IgD-negative memory B cell (primary cell): ENCODE data around the gene METTL25B. TPM values are rescaled to one million over a fixed set of nuclear protein-coding genes. Genes with fewer than 3 reads are reported as not detected.
A peak's percentile ranks its signal among the peaks of the same experiment; 100 is the strongest.
"Not testable (repeated sequence)": the region's sequence is repeated elsewhere in the genome, so short reads cannot be mapped to it uniquely, and the experiment has no call there.

Source experiments
- H3K27ac Mint-ChIP-seq, 3 donors: one replicate each; pipeline ENCODE4 v1.8.0; 2020 to 2022; ENCODE audit warnings: mild to moderate bottlenecking in 3 of 3, mixed read lengths in 3 of 3, moderate library complexity in 1 of 3
- H3K27me3 Mint-ChIP-seq: one replicate; pipeline ENCODE4 v1.8.0; 2021; ENCODE audit warnings: mixed read lengths
- H3K36me3 Mint-ChIP-seq: one replicate; pipeline ENCODE4 v1.8.0; 2020; ENCODE audit warnings: mild to moderate bottlenecking, mixed read lengths
- H3K4me1 Mint-ChIP-seq, 3 donors: one replicate each; pipeline ENCODE4 v1.8.0; 2020 to 2022; ENCODE audit warnings: mixed read lengths in 3 of 3, mild to moderate bottlenecking in 1 of 3
- H3K4me3 Mint-ChIP-seq, 4 donors: one replicate each; pipeline ENCODE4 v1.8.0; 2020 to 2022; ENCODE audit warnings: mild to moderate bottlenecking in 4 of 4, mixed read lengths in 4 of 4, moderate library complexity in 3 of 4
- H3K9me3 Mint-ChIP-seq, 3 donors: one replicate each; pipeline ENCODE4 v1.8.0; 2020 to 2021; ENCODE audit warnings: mixed read lengths in 3 of 3, mild to moderate bottlenecking in 1 of 3
- polyA plus RNA-seq: library from polyadenylated mRNA; unstranded; fragments of 300-500 nt; fragmentation: Illumina TruSeq; gene quantifications from one replicate; pipeline ENCODE4 v1.2.3, GENCODE V29; 2021

METTL25B gene
- polyA plus RNA-seq, 1 donor from 2014 or later = 11.5 TPM

DNA sequence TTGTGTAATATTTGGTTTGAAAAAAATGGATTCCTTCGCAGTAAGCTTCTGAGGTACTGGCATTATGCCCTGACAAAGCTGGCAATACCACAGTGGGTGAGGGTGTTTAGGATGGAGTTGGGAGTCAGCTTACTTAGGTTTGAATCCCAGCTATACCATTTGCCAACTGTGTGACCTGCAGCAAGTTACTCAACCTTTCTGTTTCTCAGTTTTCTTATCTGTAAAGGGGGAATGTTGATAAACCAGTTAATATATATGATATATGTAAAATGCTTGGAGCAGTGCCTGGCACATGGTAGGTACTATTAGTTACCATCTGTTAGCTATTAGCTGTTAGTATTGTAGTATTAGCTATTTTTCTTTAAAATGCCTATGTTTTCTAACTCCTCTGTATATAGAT, 28.1 kb downstream of the METTL25B start:
- no peak overlapping the region for H3K27ac Mint-ChIP-seq
- H3K9me3 Mint-ChIP-seq = no peaks in the 10 kb centered on the region
- no peaks in the 10 kb centered on the region for H3K27me3 Mint-ChIP-seq
- H3K4me3 Mint-ChIP-seq = no peak overlapping the region
- H3K36me3 Mint-ChIP-seq = no peaks in the 10 kb centered on the region
- peaks cover 17 to 18% (median 18%) of the 10 kb centered on the region in 3 donors for H3K4me1 Mint-ChIP-seq

DNA sequence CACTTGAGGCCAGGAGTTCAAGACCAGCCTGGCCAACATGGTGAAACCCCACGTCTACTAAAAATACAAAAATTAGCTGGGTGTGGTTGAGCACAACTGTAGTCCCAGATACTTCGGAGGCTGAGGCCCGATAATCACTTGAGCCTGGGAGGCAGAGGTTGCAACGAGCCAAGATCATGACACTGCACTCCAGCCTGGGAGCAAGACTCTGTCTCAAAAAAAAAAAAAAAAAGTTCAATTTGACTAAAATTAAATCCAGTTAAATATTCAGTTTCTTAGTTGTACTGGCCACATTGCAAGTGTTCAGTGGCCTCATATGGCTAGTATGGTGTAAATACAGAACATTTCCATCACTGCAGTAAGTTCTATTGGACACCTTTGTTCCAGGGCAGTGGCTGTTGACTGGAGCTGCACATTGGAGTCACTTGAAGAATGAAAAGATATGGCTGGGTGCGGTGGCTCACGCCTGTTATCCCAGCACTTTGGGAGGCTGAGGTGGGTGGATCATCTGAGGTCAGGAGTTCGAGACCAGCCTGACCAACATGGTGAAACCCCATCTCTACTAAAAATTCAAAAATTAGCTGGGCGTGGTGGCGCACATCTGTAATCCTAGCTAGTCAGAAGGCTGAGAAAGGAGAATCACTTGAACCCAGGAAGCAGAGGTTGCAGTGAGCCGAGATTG, 29.4 kb downstream of the METTL25B start:
- H3K36me3 Mint-ChIP-seq, H3K4me3 Mint-ChIP-seq, H3K27me3 Mint-ChIP-seq, H3K27ac Mint-ChIP-seq, H3K9me3 Mint-ChIP-seq: not testable (repeated sequence)
- H3K4me1 Mint-ChIP-seq = peaks cover 13 to 17% (median 14%) of the 10 kb centered on the region in 3 donors

DNA sequence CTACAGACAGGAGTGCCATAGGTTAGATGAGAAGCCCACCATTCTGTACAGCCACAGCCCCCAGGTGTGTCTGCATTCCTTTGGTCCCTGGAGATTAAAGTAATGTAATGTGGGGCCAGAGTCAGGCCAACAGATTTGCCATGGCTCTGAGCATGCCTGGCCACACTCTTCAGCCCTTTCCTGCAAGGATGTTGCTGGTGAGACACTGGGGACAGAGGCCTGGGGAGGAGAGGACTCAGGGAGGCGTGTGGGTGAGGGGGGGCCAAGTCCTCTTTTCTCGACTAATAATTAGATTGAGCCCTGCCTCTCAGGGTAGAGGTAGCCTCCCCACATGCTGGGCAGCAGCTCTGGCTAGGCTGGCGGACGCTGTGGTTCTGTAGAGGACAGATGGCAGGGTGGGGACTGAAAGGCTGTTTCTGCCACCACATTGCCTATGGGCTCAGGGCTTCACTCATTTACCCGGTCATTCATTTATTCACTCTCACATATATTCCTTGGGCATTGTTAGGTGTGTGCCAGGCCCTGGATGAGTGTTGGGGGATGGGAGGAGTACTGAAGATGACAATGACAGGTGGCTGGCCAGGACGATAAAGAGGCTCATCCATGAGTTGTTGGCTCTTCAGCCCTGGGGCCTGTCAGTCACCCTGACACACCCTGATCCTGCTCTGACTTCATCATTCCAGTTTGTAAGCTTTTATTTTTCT, 32.0 kb downstream of the METTL25B start:
- Mint-ChIP-seq H3K9me3 (no peaks in the 10 kb centered on the region), H3K27ac (no peak overlapping the region), H3K36me3 (no peaks in the 10 kb centered on the region), H3K4me1 (peaks cover 4 to 9% (median 7%) of the 10 kb centered on the region in 3 donors), H3K4me3 (no peak overlapping the region), H3K27me3 (no peaks in the 10 kb centered on the region)

DNA sequence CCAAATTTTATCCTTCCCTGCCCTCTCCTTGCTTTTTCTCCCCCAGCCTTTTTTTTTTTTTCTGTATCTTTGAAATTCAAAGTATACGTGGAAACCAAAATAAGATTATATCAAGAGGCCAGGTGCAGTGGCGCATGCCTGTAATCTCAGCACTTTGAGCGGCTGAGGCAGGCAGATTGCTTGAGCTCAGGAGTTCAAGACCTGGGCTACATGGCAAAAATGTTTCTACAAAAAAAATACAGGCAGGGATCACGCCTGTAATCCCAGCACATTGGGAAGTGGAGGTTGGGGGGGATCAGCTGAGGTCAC, 32.5 kb downstream of the METTL25B start:
- Mint-ChIP-seq H3K4me3 (no peak overlapping the region), H3K9me3 (no peaks in the 10 kb centered on the region), H3K27ac (no peak overlapping the region), H3K4me1 (peaks cover 0 to 4% (median 2%) of the 10 kb centered on the region in 3 donors), H3K27me3 (no peaks in the 10 kb centered on the region), H3K36me3 (no peaks in the 10 kb centered on the region)

DNA sequence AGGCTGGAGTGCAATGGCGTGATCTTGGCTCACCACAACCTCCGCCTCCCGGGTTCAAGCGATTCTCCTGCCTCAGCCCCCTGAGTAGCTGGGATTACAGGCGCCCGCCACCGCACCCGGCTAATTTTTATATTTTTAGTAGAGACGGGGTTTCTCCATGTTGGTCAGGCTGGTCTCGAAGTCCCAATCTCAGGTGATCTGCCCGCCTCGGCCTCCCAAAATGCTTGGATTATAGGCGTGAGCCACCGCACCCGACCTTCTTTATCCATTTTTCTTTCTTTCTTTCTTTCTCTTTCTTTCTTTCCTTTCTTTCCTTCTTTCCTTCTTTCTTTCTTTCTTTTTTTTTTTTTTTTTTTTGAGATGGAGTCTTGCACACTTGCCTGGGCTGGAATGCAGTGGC, 36.9 kb downstream of the METTL25B start:
- not testable (repeated sequence) for H3K9me3 Mint-ChIP-seq, H3K27ac Mint-ChIP-seq, H3K27me3 Mint-ChIP-seq, H3K4me3 Mint-ChIP-seq, H3K36me3 Mint-ChIP-seq
- peaks cover 9 to 18% (median 14%) of the 10 kb centered on the region in 3 donors for H3K4me1 Mint-ChIP-seq

DNA sequence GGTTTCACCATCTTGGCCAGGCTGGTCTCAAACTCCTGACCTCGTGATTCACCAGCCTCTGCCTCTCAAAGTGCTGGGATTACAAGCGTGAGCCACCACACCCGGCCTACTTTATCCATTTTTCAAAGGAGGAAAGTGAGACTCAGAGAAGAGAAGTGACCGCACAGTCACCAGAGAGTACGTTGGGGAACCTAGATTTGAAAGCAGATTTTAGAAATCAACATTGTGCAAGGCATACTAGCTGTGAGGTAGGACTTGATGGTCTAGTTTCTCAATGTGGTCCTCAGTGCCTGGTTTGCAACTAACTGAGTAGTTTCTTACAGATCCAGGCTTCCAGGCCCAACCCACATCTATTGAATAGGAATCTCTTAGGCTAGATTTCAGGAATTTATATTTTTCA, 37.4 kb downstream of the METTL25B start:
- Mint-ChIP-seq H3K9me3 (no peaks in the 10 kb centered on the region), H3K36me3 (peaks cover 2% of the 10 kb centered on the region), H3K4me1 (peaks cover 11 to 19% (median 14%) of the 10 kb centered on the region in 3 donors), H3K27ac (peak overlapping the region in 2 of 3 donors; percentile 49 to 79), H3K4me3 (no peak overlapping the region), H3K27me3 (no peaks in the 10 kb centered on the region)

DNA sequence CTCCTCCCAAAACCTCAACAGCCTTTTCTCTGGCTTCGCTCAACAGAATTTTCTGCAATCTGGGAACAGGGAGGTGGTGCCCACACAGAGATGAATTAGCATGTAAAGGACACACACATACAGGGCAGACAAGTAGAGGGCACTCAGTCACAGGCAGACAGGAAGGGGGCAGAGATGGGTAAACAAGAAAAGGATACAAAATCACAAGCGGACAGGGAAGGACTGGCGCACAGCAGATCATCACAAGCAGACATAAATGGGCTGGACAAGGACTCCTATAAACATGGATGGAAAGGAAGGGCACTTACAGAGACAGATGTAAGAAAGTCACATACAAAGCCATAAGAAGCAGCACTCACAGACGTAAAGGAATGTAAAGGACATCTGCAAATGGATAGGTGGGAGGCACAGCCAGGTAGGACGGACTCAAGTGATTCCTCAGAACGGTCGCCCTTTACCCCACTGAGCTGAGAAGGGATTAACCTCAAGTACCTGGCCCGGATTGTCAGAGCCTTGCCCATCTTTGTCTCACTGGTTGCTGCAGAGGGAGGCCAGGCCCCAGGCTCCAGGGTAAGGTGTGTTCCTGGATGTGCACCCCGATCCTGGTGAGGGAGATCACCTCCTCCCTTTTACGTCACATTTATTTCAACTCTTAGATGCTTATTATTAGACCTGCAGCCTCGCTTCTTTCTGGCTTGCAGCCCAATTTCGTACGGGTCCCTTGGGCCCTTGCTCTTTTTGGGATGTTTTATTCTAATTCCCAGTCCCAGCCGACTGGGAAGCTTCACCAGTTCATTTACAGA, 38.2 kb downstream of the METTL25B start:
- Mint-ChIP-seq H3K27me3 (no peaks in the 10 kb centered on the region), H3K9me3 (no peaks in the 10 kb centered on the region), H3K4me3 (no peak overlapping the region), H3K36me3 (peaks cover 4% of the 10 kb centered on the region), H3K27ac (peak overlapping the region in 1 of 3 donors; percentile 79), H3K4me1 (peaks cover 18 to 27% (median 22%) of the 10 kb centered on the region in 3 donors)

DNA sequence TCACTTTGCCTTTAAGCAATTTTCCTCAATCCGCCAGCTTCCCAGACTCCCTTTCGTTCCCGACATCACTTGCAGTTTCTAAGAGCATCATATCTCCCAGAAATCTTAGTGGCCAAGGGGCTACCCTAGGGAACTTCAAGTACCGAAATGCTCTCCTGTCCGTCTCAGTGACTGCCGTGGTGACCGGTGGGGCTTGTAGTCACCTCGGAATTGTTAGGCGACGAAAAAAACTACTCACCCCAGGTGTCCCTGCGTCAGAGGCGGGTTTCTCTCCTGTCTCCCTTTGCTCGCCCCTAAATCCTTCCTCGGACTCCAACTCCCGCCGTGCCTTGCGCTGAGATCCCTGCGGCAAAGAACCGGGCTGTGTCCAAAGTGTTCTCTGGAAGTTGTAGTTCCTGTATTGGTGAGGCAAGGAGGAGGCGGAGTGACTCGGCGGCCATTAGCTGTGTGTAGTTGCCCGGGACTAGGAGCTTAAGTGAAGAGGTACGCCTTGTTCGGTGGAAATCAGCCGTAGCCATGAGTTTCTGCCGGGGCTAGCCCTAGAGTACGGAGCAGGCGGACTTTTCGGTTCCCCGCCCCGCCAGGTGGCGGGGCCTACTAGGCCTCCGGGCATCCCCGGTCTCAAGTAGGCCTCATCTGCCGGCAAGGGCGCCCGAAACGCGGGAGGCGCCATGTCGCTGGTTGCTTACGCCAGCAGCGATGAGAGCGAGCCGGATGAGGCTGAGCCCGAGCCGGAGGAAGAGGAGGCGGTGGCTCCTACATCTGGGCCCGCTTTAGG, 39.0 kb downstream of the METTL25B start, which contains the start of gene PRCC:
Gene PRCC, plus strand, starts transcription at position 435 of the 778 bp plus-strand sequence. Its CDS starts 237 bp downstream, at position 672.
- Mint-ChIP-seq H3K36me3 (peaks cover 4% of the 10 kb centered on the region), H3K27ac (peak within 1 kb of the TSS; percentile 79), H3K9me3 (no peaks in the 10 kb centered on the region), H3K27me3 (no peaks in the 10 kb centered on the region), H3K4me3 (no peak within 1 kb of the TSS), H3K4me1 (peaks cover 19 to 30% (median 22%) of the 10 kb centered on the region in 3 donors)

DNA sequence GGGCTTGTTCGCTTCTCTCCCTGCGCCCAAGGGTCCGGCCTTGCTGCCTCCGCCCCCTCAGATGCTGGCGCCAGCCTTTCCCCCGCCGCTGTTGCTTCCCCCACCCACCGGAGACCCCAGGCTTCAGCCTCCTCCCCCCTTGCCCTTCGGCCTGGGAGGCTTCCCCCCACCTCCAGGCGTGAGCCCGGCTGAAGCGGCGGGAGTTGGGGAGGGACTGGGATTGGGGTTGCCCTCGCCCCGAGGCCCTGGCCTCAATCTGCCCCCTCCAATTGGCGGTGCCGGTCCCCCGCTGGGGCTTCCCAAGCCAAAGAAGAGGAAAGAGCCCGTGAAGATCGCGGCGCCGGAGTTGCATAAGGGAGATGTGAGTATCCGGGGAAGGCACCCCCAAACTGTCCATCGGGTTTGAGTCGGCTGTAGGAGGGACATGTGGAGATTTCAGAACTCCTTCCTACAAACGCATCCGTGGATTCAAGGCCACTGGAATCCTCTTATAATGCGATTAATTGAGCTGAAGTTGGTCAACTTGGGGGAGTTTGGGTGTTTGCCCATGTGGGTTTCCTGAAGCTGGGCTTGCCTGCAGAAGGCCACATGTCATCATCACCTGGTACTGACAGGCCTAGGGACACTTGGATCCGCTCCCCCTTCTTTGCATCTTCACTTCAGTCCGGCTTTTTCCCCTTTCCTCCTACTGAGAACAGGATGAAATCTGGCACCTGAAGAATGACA, 39.8 kb downstream of the METTL25B start:
- no peaks in the 10 kb centered on the region for H3K27me3 Mint-ChIP-seq
- H3K9me3 Mint-ChIP-seq = peaks cover 0 to 1% (median 0%) of the 10 kb centered on the region in 3 donors
- H3K4me3 Mint-ChIP-seq = no peak overlapping the region
- peaks cover 4% of the 10 kb centered on the region for H3K36me3 Mint-ChIP-seq
- peak overlapping the region in 2 of 3 donors; percentile 79 for H3K27ac Mint-ChIP-seq
- peaks cover 26 to 37% (median 26%) of the 10 kb centered on the region in 3 donors for H3K4me1 Mint-ChIP-seq

DNA sequence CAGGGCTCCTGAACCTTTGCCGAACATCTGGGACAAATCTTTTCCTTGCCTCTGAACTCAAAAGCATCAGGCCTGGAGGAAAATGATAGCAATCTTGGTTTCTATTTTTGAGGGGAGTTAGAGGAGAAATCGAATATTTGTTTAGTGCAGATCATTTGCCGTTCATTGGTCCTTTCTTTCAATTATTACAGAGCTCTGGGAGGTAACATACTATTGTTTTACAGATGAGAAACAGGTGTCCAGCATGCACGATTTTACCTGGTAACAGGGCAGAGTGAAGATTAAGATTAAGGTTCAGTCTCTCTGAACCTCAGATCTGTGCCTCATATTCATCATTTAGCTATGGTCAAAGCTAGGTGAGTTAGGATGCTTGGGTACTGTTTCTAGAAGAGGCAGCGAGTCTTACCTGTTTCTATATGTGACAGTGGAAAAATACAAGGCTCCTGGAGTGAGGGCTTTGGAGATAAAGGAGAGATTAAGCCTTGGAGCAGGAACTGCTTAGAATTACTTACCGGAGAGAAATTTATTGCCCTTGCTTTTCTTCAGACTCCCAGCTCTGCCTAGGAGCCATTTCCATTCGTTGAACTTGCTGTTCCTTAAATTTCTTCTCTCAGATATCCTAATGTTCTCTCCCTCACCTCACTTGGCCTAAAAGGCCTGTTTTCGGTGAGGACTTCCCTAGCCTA, 40.5 kb downstream of the METTL25B start:
- peaks cover 0 to 1% (median 0%) of the 10 kb centered on the region in 3 donors for H3K9me3 Mint-ChIP-seq

DNA sequence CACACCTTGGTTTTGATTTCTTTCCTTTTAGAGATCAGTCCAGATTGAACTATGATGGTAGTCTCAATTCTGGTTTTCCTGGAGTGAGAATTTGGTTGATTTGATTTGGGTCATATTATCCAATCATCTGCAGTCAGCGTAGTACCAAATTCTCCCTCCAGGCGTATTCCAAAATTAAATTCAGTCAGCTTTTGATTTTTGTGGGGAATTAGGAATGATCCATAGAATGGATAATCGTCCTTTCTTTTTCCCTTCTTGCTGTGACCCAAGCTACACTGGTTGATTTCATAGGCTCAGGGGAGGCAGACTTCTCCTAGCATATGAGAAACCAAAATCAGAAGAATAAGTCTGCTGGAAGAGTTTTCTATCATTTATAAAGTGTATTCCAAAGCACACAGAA, 44.0 kb downstream of the METTL25B start:
- Mint-ChIP-seq H3K4me1 (peaks cover 28 to 52% (median 42%) of the 10 kb centered on the region in 3 donors), H3K27me3 (no peaks in the 10 kb centered on the region), H3K4me3 (peak overlapping the region in 1 of 4 donors; percentile 48), H3K9me3 (peaks cover 0 to 1% (median 0%) of the 10 kb centered on the region in 3 donors), H3K27ac (no peak overlapping the region), H3K36me3 (peaks cover 7% of the 10 kb centered on the region)

More for the DNA sequence above, 40.5 kb downstream of the METTL25B start:
- Mint-ChIP-seq H3K36me3 (peaks cover 5% of the 10 kb centered on the region), H3K4me3 (peak overlapping the region in 1 of 4 donors; percentile 33), H3K27me3 (no peaks in the 10 kb centered on the region), H3K27ac (peak overlapping the region in 2 of 3 donors; percentile 79), H3K4me1 (peaks cover 30 to 43% (median 32%) of the 10 kb centered on the region in 3 donors)

DNA sequence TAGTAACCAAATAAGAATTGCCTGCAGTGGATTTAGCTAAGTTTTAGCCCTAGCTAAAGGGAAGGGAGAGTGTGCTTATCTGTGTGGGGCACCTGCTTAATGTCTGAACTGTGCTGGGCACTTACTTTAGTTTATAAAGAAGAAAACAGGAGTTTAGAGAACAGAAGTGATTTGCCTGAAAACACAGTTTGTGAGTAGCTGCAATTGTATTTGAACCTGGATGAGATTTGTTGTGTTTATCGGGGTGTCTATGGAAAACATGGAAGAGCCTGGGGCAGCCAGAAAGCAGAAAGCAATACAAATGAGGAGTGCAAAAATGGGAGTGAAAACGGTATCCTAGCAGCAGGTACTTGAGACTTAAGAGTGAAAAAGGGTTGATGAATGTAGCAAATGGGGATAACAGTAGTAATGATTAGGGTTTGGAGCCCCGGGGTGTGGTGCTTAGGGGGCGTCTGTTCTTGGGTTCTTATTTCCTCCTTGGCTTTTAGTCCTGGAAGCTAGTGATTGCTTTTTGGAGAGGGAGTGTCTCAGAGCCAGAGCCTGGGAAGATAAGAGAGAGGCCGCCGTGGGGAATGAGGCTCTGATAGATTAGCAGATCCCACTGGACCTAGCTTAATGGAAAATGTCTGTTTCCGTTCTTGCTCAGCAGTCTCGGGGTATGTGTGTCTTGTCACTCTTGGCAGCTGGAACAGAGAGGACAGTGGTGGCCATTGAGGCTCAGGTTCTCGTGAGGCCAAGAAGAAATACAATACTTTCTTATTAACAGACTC, 44.6 kb downstream of the METTL25B start:
- Mint-ChIP-seq H3K9me3 (peaks cover 0 to 1% (median 0%) of the 10 kb centered on the region in 3 donors), H3K27ac (no peak overlapping the region), H3K27me3 (no peaks in the 10 kb centered on the region), H3K36me3 (peaks cover 7% of the 10 kb centered on the region), H3K4me1 (peaks cover 34 to 57% (median 47%) of the 10 kb centered on the region in 3 donors), H3K4me3 (peak overlapping the region in 2 of 4 donors; percentile 25 to 48)

DNA sequence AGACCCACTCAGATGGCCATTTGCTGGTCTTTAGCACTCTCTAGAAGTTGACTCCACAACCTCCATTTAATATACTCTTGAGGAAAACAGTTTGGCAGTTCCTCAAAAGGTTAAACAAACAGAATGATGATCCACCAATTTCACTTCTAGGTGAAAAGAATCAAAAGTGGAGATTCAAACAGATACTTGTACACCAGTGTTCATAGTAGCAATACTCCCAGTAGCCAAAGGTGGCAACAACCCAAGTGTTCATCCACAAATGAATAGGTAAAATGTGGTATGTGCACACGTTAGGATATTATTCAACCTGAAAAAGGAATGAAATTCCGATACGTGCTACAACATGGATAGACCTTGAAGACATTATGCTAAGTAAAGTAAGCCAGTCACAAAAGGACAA, 45.3 kb downstream of the METTL25B start:
- peaks cover 0 to 1% (median 0%) of the 10 kb centered on the region in 3 donors for H3K9me3 Mint-ChIP-seq
- peaks cover 7% of the 10 kb centered on the region for H3K36me3 Mint-ChIP-seq
- no peaks in the 10 kb centered on the region for H3K27me3 Mint-ChIP-seq
- peaks cover 31 to 57% (median 48%) of the 10 kb centered on the region in 3 donors for H3K4me1 Mint-ChIP-seq
- peak overlapping the region in 1 of 4 donors; percentile 48 for H3K4me3 Mint-ChIP-seq
- peak overlapping the region in 1 of 3 donors; percentile 63 for H3K27ac Mint-ChIP-seq
